Measurements from ENCODE around the gene GET4. TPM values are rescaled to one million over a fixed set of nuclear protein-coding genes. Genes with fewer than 3 reads are reported as not detected.

GET4 gene
- total and polyA plus RNA-seq, 10 of the 15 experiments (the other 5 are each of a cell fraction or from before 2014, with no cell fraction given), result 0.66 to 73.8 (median 34.0) TPM

DNA sequence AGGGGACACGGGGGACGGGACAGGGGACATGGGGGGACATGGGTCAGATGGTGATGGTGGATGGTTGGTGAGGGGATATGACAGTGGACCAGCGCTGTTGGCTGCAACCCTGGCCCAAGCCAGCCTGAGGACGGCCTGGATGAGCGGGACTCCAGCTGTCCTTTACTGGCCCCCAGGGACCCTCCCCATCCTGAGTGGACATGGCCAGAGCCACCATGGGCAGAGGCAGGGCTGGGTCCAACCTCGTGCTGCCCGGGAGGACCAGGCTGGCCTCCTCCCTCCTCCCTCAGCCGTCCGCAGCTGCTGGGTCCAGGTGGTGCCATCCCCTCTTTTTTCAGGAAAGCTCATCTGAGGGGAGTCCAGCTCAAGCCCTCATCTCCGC lies 30.4 kb downstream of the GET4 start:
- H2AFZ ChIP-seq (ENCODE audit: control insufficient read depth, low read depth, low read length), result no peak overlapping the region
- H3K36me3 ChIP-seq (ENCODE audit: control insufficient read depth in 2 of 2, insufficient read depth in 2 of 2, low read length in 1 of 2), result peaks cover 0 to 9% of the 10 kb centered on the region in 2 experiments; a peak in 2 of 4 replicates
- FAIRE-seq (no peak), ATAC-seq (no peak), DNase-seq (ENCODE audit: low read depth, low spot score) (no peak)
- peaks cover 16% of the 10 kb centered on the region for H3K4me1 ChIP-seq (ENCODE audit: control insufficient read depth, insufficient read depth, low read length)
- H3K9ac ChIP-seq (ENCODE audit: control insufficient read depth, insufficient read depth, low read length), result no peak overlapping the region
- in situ Hi-C loops (cut with MboI), result no loop called here
- ChIA-PET POLR2A (interaction anchor here (0.6 kb wide), 1 partner anchor 23 kb away, joined by 3 read pairs; no protein-coding TSS in a partner anchor), CTCF (interaction anchor here (1.0 to 2.9 kb wide), 5 partner anchors 46 to 269 kb away, joined by 3 to 17 read pairs (median 6); no protein-coding TSS in a partner anchor), SMC1A (ENCODE audit: uncharacterized antibody, unreplicated experiment) (interaction anchor here (4.2 kb wide), 1 partner anchor 46 kb away, joined by 31 read pairs; the partner anchor contains the start of gene ADAP1), RAD21 (ENCODE audit: unreplicated experiment) (interaction anchor here (0.8 to 1.3 kb wide), 3 partner anchors 43 to 67 kb away, joined by 4 to 5 read pairs (median 4); no protein-coding TSS in a partner anchor)
- no peak overlapping the region for H3K4me3 ChIP-seq
- H3K27me3 ChIP-seq (replicated peaks in 1 of 2; ENCODE audit: control insufficient read depth in 2 of 2, insufficient read depth in 2 of 2, low read length in 1 of 2), result no peaks in the 10 kb centered on the region
- 73% methylated on average over 8 of the region's 10 CpGs for WGBS (ENCODE audit: insufficient coverage, insufficient replicate concordance, low lambda C conversion rate, missing lambda C conversion rate)
- H3K27ac ChIP-seq (ENCODE audit: control insufficient read depth, insufficient read depth), result no peak overlapping the region
- intact Hi-C loops (cut with micrococcal nuclease; ENCODE audit: unreplicated experiment), result loop anchor here (10.0 kb wide), 1 partner anchor 158 kb away; no protein-coding TSS in a partner anchor
- no TSS peak for BruUV-seq (replicated peaks)
- H3K79me2 ChIP-seq (ENCODE audit: control insufficient read depth, insufficient read depth, low read length), result no peaks in the 10 kb centered on the region; the same call in none of the 2 replicates
- H4K20me1 ChIP-seq (ENCODE audit: control insufficient read depth, insufficient read depth), result no peaks in the 10 kb centered on the region
- no peak overlapping the region for H3K4me2 ChIP-seq (ENCODE audit: control insufficient read depth, insufficient read depth)
- H3K9me3 ChIP-seq (replicated peaks; ENCODE audit: control insufficient read depth, insufficient read depth, low read length), result no peaks in the 10 kb centered on the region
- TF ChIP-seq PAX5 (IDR thresholded peaks at IDR 0.05; ENCODE audit: borderline replicate concordance, low read depth, low read length) (no peak), CHD1 (IDR thresholded peaks at IDR 0.05; ENCODE audit: low read depth, low read length) (no peak), SREBF1 (IDR thresholded peaks at IDR 0.05; ENCODE audit: low read length) (no peak), MEF2A (IDR thresholded peaks at IDR 0.05; ENCODE audit: insufficient read depth, low read depth, low read length) (no peak), CEBPZ (IDR thresholded peaks at IDR 0.05; ENCODE audit: low read depth, low read length) (no peak), TBL1XR1 (IDR thresholded peaks at IDR 0.05; ENCODE audit: low read depth, low read length) (no peak), DPF2 (IDR thresholded peaks at IDR 0.05) (no peak), IRF4 (IDR thresholded peaks at IDR 0.05; ENCODE audit: low read depth, low read length) (no peak), MEF2B (IDR thresholded peaks at IDR 0.05; ENCODE audit: partially characterized antibody, poor library complexity, severe bottlenecking) (no peak), MYC (IDR thresholded peaks at IDR 0.05; ENCODE audit: insufficient read depth, insufficient read length, insufficient replicate concordance, low read length, severe bottlenecking) (no peak)
- TF ChIP-seq, protein P1, sequence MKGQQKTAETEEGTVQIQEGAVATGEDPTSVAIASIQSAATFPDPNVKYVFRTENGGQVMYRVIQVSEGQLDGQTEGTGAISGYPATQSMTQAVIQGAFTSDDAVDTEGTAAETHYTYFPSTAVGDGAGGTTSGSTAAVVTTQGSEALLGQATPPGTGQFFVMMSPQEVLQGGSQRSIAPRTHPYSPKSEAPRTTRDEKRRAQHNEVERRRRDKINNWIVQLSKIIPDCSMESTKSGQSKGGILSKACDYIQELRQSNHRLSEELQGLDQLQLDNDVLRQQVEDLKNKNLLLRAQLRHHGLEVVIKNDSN (IDR thresholded peaks at IDR 0.05; ENCODE audit: borderline replicate concordance, extremely low read length, insufficient read depth, low read depth, low read length), result no peak
- TF ChIP-seq, protein P2, sequence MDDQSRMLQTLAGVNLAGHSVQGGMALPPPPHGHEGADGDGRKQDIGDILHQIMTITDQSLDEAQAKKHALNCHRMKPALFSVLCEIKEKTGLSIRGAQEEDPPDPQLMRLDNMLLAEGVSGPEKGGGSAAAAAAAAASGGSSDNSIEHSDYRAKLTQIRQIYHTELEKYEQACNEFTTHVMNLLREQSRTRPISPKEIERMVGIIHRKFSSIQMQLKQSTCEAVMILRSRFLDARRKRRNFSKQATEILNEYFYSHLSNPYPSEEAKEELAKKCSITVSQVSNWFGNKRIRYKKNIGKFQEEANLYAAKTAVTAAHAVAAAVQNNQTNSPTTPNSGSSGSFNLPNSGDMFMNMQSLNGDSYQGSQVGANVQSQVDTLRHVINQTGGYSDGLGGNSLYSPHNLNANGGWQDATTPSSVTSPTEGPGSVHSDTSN (IDR thresholded peaks at IDR 0.05; ENCODE audit: insufficient replicate concordance, low read depth, low read length), result no peak
- TF ChIP-seq, protein P3, sequence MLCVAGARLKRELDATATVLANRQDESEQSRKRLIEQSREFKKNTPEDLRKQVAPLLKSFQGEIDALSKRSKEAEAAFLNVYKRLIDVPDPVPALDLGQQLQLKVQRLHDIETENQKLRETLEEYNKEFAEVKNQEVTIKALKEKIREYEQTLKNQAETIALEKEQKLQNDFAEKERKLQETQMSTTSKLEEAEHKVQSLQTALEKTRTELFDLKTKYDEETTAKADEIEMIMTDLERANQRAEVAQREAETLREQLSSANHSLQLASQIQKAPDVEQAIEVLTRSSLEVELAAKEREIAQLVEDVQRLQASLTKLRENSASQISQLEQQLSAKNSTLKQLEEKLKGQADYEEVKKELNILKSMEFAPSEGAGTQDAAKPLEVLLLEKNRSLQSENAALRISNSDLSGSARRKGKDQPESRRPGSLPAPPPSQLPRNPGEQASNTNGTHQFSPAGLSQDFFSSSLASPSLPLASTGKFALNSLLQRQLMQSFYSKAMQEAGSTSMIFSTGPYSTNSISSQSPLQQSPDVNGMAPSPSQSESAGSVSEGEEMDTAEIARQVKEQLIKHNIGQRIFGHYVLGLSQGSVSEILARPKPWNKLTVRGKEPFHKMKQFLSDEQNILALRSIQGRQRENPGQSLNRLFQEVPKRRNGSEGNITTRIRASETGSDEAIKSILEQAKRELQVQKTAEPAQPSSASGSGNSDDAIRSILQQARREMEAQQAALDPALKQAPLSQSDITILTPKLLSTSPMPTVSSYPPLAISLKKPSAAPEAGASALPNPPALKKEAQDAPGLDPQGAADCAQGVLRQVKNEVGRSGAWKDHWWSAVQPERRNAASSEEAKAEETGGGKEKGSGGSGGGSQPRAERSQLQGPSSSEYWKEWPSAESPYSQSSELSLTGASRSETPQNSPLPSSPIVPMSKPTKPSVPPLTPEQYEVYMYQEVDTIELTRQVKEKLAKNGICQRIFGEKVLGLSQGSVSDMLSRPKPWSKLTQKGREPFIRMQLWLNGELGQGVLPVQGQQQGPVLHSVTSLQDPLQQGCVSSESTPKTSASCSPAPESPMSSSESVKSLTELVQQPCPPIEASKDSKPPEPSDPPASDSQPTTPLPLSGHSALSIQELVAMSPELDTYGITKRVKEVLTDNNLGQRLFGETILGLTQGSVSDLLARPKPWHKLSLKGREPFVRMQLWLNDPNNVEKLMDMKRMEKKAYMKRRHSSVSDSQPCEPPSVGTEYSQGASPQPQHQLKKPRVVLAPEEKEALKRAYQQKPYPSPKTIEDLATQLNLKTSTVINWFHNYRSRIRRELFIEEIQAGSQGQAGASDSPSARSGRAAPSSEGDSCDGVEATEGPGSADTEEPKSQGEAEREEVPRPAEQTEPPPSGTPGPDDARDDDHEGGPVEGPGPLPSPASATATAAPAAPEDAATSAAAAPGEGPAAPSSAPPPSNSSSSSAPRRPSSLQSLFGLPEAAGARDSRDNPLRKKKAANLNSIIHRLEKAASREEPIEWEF (IDR thresholded peaks at IDR 0.05; ENCODE audit: insufficient replicate concordance, low read depth, low read length), result no peak
